Smooth muscle cell of the coronary artery (primary cell): ENCODE measurements around the gene TMEM9. TPM values are rescaled to one million over a fixed set of nuclear protein-coding genes. Genes with fewer than 3 reads are reported as not detected.

Experiments used
- total RNA-seq: library from RNA; depleted of rRNA; stranded (reverse); fragments of >200 nt; gene quantifications from 2 replicates; pipeline ENCODE4 v1.2.3, GENCODE V29; 2014; ENCODE audit warnings: low replicate concordance

The TMEM9 gene
- 107 and 134 TPM in 2 replicates for total RNA-seq

DNA sequence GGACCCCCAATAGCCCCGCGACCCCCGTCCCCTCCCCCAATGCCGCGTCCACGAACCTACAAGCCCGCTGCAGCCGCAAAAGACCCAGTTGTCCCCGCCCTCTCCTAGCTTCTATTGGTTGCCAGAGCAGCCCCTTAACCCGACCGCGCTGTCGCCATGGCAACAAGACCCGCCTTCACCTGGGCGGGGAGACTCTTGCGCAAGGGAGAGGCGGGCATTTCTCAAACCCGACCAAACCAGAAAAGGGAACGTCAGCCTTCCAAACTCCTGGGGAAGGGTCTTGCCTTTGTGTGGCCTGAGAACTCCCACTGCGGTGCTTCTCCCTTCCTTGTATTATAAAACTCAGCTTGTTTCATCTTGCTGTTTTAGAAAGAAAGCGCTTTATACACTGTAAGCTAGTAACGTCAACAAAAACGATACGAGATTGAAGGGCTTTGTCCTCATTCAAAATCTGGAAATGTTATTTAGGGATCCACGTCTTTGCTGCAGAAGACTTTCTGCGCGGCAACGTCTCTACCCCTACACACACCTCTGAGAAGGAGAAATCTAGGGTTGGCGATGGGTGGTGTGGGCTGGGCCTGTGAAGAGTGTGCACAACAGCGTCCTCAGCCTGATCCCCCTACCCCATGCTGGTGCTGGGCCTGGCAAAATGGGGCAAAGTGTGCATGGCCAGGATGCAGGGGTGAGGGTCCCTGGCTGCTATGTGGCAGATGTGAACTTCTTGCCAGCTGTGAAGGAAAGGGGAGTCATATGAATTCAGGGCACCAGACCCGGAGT lies at the start of gene TMEM9:
TSS of gene TMEM9 (minus strand) at position 86 of the 777 bp plus-strand sequence. CDS start 551 bp downstream, outside the sequence.

DNA sequence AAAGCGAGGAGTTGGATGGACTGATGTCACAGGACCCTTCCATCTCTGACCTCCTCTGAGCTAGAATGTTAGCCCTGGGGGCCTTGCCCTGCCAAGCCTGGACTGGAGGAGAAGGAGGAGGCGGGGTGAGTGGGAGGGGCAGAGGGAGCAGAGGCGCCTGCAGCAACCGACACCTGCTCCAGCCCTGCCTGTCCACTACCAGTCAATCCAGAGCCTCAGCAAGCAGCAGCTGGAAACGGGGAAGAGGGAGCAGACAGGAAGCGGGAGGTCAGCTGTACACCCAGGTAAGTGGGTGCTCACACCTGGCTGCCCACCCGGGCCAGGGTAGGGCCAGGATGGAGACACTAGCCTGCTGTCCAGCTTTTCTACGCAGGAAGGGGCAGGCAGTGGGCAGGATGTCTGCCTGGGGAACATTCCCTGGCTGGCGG lies 36.4 kb upstream of the TMEM9 start, which contains the start of gene IGFN1:
TSS of gene IGFN1 (plus strand) at position 201 of the 428 bp plus-strand sequence. CDS start 2,470 bp downstream, outside the sequence.

DNA sequence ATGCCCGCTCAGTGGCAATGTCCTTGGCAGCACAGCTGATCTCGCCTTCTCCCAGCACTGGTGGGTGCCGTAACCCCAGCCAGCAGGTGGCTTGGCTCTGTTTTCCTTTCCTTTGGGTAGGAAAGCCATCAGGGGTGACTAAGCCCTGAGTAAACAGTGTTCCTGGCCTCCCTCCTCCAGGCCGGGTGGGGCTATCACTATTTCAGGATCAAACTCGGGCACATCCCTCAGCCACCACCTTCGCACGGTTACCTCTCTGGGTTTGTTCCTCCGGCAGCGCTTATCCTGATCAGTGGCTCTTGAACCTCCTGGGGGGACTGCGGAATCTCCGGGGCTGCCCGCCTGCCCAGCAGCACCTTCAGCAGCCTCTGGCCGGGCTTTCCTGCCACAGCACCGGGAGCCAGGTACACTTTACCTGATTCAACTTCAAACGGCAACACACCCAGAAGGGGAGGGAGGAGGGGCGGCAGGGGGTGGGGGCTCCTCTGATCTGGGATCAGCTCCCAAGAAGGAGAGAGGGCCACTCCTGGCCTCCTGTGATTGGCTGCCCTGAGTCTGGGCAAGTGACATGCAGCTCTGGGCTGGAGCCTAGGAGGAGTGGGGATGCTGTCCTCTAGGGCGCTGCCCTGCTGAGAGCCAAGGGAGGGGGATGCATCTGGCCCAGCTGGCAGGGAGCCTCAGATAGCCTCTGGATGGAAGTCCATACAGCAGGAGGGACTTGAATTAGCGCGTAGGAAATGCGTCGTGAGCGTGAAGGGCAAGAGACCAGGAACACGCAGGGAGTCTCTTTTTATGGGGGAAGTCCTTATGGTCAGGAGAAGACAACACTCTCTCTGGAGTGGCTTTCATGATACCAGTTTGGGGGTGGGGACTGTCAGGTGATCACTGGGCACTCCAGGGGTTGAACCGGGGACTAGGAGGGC lies 27.2 kb downstream of the TMEM9 start, which contains the start of gene ASCL5:
TSS of gene ASCL5 (minus strand) at position 353 of the 923 bp plus-strand sequence. CDS start 11,812 bp downstream, outside the sequence.

DNA sequence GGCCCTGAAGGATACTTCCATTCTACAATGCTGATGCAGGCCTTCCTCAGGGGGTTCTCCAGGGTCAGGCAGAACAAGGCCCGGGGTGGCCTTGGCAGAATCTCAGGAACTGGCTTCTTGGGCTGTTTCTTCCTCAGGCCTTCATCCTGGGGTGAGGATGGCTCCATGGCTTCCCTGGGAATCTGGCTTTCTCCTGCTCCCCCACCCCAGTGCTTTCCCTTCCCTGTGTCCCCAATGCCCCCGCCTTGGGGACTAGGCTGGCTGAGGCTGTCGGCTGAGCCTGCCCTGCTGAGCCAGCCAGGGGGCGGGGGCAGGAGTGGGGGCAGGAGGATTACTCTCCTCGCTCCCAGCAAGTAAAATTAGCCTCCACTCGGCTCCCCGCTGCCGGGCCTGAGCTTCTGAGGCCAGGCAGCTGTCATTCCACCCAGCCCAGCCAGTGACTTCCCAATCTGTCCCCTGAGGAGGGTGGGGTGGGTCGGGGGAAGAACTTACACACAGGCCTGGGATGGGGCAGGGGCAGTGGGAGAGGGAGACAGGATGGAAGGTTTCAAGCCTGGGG lies 42.0 kb downstream of the TMEM9 start, which contains the start of gene CACNA1S:
TSS of gene CACNA1S (minus strand) at position 254 of the 559 bp plus-strand sequence. CDS start at position 167, 87 bp downstream.

Other genes starting within 250 kb of the TMEM9 start
- gene KIF21B, start 130.8 kb downstream of the TMEM9 start, total RNA-seq: under 0.01 and 0.23 TPM in 2 replicates
- not detected in 2 replicates for gene CACNA1S, start 42.0 kb downstream of the TMEM9 start, total RNA-seq
- gene ASCL5, start 27.3 kb downstream of the TMEM9 start, total RNA-seq: not detected in 2 replicates
- gene IGFN1, start 36.4 kb upstream of the TMEM9 start, total RNA-seq: 0.82 TPM in 1 of 2 replicates, not detected in the other
- gene PKP1, start 129.0 kb upstream of the TMEM9 start, total RNA-seq: 0.23 TPM in 1 of 2 replicates, not detected in the other
- gene TNNT2, start 223.2 kb upstream of the TMEM9 start, total RNA-seq: 0.35 TPM in 1 of 2 replicates, not detected in the other
- gene LAD1, start 244.8 kb upstream of the TMEM9 start, total RNA-seq: 1.1 TPM in 1 of 2 replicates, not detected in the other